AG04450 (cell line): ENCODE results near the gene AHSP. TPM values are rescaled to one million over a fixed set of nuclear protein-coding genes. Genes with fewer than 3 reads are reported as not detected.
"Not testable (repeated sequence)": the region's sequence is repeated elsewhere in the genome, so short reads cannot be mapped to it uniquely, and the experiment has no call there.

Source experiments
- CTCF ChIA-PET: fragments of 300-600, 350-600 bp; formaldehyde crosslinking; extraction: SDS; loops from one replicate; lab custom pipeline; 2022; ENCODE audit warnings: antibody characterized with exemption, inconsistent platforms; lab: Charles Lee
- POLR2A ChIA-PET: fragments of 350-600 bp; formaldehyde crosslinking; extraction: SDS; loops from one replicate; lab custom pipeline; 2021; ENCODE audit warnings: antibody characterized with exemption, inconsistent platforms; lab: Yijun Ruan, JAX
- DNase-seq: peaks from one replicate; pipeline ENCODE4 v3.0.0-alpha.2; 2011; ENCODE audit warnings: low read depth, low spot score
- H3K27ac ChIP-seq: one replicate; pipeline ENCODE4 v1.5.1; 2012; ENCODE audit warnings: low read depth, low read length, control low read depth
- H3K27me3 ChIP-seq: one replicate; pipeline ENCODE4 v1.6.0; 2012; ENCODE audit warnings: low read length; ENCODE audit not compliant: control insufficient read depth, insufficient read depth
- H3K4me3 ChIP-seq: 2 replicates; pipeline ENCODE4 v1.5.1; 2011; ENCODE audit warnings: mild to moderate bottlenecking, low read depth, low read length, control low read depth
- H3K9me3 ChIP-seq: 2 replicates; pipeline ENCODE4 v1.5.1; 2012; ENCODE audit warnings: low read length; ENCODE audit not compliant: control insufficient read depth, insufficient read depth
- polyA plus RNA-seq: library from polyadenylated mRNA; depleted of rRNA; stranded (reverse); fragments of >200 nt; gene quantifications from 2 replicates; pipeline ENCODE4 v1.2.3, GENCODE V29; 2011
- TF ChIP-seq, protein P1 (sequence below): IDR thresholded peaks from 2 replicates; pipeline ENCODE4 v1.5.1; 2011; ENCODE audit warnings: low read depth, low read length, control low read depth, inconsistent platforms

The AHSP gene
- polyA plus RNA-seq, 1 experiment, result not detected

DNA sequence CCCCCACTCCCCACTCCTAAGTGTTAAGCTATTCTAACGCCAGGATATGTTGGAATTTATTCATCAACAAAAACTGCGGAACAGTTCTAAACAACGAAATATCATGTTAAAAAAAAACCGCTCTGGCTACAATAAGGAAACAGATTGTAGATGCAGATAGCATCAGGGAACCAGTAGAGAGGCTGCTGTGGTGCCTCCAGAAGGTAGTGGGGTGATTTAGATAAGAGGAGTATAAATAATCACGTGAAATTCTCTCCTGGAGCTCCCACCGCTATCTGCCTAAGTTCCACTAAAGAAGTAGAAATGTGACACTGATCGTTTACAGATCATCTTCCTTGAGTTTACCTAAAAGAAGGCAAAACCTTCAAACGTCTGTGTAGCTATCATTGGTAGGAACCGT, 8.0 kb downstream of the AHSP start:
- DNase-seq, result no peak
- Histone ChIP-seq H3K9me3 (peaks cover 9% of the 10 kb centered on the region; the same call in 1 of the 2 replicates), H3K4me3 (no peak overlapping the region), H3K27ac (no peak overlapping the region), H3K27me3 (peaks cover 11% of the 10 kb centered on the region)
- TF ChIP-seq, protein P1, sequence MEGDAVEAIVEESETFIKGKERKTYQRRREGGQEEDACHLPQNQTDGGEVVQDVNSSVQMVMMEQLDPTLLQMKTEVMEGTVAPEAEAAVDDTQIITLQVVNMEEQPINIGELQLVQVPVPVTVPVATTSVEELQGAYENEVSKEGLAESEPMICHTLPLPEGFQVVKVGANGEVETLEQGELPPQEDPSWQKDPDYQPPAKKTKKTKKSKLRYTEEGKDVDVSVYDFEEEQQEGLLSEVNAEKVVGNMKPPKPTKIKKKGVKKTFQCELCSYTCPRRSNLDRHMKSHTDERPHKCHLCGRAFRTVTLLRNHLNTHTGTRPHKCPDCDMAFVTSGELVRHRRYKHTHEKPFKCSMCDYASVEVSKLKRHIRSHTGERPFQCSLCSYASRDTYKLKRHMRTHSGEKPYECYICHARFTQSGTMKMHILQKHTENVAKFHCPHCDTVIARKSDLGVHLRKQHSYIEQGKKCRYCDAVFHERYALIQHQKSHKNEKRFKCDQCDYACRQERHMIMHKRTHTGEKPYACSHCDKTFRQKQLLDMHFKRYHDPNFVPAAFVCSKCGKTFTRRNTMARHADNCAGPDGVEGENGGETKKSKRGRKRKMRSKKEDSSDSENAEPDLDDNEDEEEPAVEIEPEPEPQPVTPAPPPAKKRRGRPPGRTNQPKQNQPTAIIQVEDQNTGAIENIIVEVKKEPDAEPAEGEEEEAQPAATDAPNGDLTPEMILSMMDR, result no peak
- CTCF ChIA-PET, result no interaction called here
- POLR2A ChIA-PET, result no interaction called here

DNA sequence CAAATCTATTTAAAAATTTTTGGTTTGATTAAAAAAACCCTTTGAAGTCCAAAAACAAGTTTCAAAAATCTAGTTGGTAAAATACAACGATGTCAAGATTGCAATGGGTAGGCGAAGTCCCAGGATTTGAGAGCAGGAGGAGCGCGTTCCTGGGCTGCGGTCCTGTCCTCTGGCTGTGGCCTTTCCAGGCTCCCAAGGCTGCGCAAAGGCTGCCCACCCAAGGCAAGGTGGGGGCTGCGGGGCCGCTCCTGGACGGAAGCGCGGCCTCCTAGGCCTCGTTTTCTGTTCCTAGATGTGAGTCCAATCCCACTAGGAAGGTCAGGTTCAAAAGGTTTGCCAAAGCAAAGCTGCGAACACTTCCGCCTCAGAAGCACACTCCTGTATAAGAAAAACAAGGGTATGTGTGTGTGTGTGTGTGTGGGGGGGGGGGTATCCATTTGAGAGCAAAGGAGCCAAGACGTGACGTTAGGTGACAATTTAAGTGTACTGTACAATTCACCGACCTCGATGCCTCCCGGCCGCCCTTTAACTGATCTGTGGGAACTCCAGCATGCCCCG, 9.2 kb downstream of the AHSP start:
- ChIA-PET CTCF (no interaction called here), POLR2A (no interaction called here)
- peaks cover 11% of the 10 kb centered on the region for H3K27me3 ChIP-seq
- no peak overlapping the region for H3K4me3 ChIP-seq
- no peak for DNase-seq
- no peak overlapping the region for H3K27ac ChIP-seq
- TF ChIP-seq, protein P1, result no peak
- H3K9me3 ChIP-seq, result peaks cover 9% of the 10 kb centered on the region; the same call in 1 of the 2 replicates

DNA sequence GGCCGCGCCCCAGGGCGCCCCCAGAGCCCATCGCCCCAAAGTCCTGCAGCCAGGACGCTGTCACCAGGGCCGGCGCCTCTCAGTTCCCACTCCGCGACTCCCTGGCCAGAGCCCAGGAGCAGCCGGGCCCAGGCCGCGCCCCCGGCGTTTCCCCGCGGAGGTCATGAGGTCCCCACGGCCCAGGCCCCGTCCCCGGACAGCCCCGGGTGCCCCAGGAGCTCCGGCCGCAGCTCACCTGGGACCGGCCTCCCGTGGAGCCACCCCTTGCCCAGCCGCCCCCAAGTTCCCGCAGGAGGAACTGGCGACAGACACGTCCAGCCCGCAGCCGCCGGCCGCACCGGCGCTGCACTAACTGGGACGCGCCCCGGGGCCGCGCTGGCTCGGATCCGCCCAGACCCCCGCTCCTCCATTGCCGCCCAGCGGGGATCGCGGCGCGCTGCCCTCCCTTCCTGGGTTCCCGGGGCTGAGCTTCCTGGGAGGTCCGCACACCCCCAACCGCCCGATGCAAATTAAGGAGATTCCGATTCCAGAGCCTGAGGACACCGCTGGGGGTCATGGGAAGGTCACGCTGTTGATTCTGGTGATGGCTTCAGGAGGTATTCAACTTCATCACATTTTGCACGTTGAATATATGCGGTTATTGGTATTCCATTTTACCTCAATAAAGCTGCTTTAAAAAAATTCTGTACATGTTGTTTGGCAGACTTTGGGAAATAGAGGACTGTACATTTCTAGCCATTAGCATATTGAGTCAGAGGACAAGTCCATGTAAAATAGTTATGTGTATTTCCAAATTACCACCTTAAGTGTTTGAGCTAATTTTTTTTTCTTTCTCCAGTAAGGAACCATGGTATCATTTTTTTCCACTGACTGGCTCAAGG, 9.9 kb downstream of the AHSP start:
- CTCF ChIA-PET, result no interaction called here

DNA sequence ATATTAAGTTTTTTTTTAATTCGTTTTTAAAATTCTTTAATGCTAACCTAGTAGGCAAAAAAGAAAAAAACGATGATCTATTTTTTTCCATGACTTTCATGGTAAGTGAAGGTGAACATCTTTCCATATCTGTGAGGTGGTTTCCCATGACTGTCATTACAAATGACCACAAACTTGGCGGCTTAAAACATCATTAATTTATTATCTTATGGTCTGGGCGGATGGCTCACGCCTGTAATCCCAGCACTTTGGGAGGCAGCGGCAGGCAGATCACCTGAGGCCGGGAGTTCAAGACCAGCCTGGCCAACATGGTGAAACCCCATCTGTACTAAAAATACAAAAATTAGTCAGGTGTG, 10.5 kb downstream of the AHSP start:
- CTCF ChIA-PET, POLR2A ChIA-PET, H3K27ac ChIP-seq, DNase-seq, H3K4me3 ChIP-seq, H3K9me3 ChIP-seq: not testable (repeated sequence)
- H3K27me3 ChIP-seq, result peaks cover 11% of the 10 kb centered on the region

More for the DNA sequence above, 9.9 kb downstream of the AHSP start:
- POLR2A ChIA-PET, result no interaction called here
- Histone ChIP-seq H3K9me3 (peaks cover 9% of the 10 kb centered on the region; the same call in 1 of the 2 replicates), H3K4me3 (no peak overlapping the region), H3K27ac (no peak overlapping the region), H3K27me3 (peaks cover 11% of the 10 kb centered on the region)
- TF ChIP-seq, protein P1, result no peak
- DNase-seq, result no peak

DNA sequence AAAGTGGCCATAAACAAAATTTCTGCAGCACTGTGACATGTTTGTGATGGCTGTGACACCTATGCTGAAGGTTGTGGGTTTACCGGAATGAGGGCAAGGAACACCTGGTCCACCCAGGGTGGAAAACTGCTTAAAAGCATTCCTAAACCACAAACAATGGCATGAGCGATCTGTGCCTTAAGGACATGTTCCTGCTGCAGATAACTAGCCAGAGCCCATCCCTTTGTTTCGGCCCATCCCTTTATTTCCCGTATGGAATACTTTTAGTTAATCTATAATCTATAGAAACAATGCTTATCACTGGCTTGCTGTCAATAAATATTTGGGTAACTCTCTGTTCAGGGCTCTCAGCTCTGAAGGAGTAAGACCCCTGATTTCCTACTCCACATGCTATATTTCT, 12.1 kb downstream of the AHSP start:
- H3K9me3 ChIP-seq, DNase-seq, POLR2A ChIA-PET, CTCF ChIA-PET, H3K4me3 ChIP-seq, H3K27ac ChIP-seq: not testable (repeated sequence)
- peaks cover 11% of the 10 kb centered on the region for H3K27me3 ChIP-seq

DNA sequence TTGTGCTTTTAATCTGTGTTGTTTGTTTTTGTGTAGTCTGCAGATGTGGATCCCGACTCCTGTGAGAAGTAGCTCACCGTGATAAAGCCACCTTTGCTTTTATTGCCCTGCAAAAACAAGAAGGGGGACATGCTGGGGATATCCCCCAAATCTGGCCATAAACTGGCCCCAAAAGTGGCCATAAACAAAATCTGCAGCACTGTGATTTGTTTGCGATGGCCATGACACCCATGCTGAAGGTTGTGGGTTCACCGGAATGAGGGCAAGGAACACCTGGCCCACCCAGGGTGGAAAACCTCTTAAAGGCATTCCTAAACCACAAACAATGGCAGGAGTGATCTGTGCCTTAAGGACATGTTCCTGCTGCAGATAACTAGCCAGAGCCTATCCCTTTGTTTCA, 15.1 kb downstream of the AHSP start:
- Histone ChIP-seq H3K9me3 (0 out of 2 replicates have a peak, but pooled peaks cover 3% of the 10 kb centered on the region), H3K27me3 (no peaks in the 10 kb centered on the region), H3K27ac (no peak overlapping the region), H3K4me3 (no peak overlapping the region)
- CTCF ChIA-PET, result no interaction called here
- no peak for DNase-seq
- POLR2A ChIA-PET, result no interaction called here
- TF ChIP-seq, protein P1, result no peak
